Liver (tissue), 9 donors: ENCODE measurements around the gene MYH11. TPM values are rescaled to one million over a fixed set of nuclear protein-coding genes. Genes with fewer than 3 reads are reported as not detected.
"Not testable (repeated sequence)": the region's sequence is repeated elsewhere in the genome, so short reads cannot be mapped to it uniquely, and the experiment has no call there.

Experiments
- DNase-seq: peaks from one replicate; pipeline ENCODE4 v3.0.0-alpha.2; 2017; ENCODE audit warnings: low spot score
- H3K27ac ChIP-seq, 2 donors: one replicate each; pipeline ENCODE4 v1.7.0; 2013; ENCODE audit warnings: inconsistent platforms in 2 of 2, low read length in 2 of 2, control low read depth in 1 of 2, low read depth in 1 of 2, mild to moderate bottlenecking in 1 of 2
- H3K27me3 ChIP-seq, 4 donors: one replicate each; pipeline versions ENCODE4 v1.6.1 to v1.7.0; 2013; ENCODE audit warnings: low read length in 3 of 4, inconsistent platforms in 1 of 4, mild to moderate bottlenecking in 1 of 4, moderate library complexity in 1 of 4; ENCODE audit not compliant: control insufficient read depth in 4 of 4, insufficient read depth in 4 of 4
- H3K36me3 ChIP-seq, 4 donors: one replicate each; pipeline versions ENCODE4 v1.6.1 to v1.7.0; 2013; ENCODE audit warnings: low read length in 3 of 4, mild to moderate bottlenecking in 3 of 4, low read depth in 1 of 4, moderate library complexity in 1 of 4; ENCODE audit not compliant: control insufficient read depth in 4 of 4, insufficient read depth in 3 of 4
- H3K4me1 ChIP-seq, 4 donors: one replicate each; pipeline versions ENCODE4 v1.6.1 to v1.7.0; 2013; ENCODE audit warnings: low read length in 3 of 4, mild to moderate bottlenecking in 3 of 4, moderate library complexity in 1 of 4; ENCODE audit not compliant: control insufficient read depth in 4 of 4, insufficient read depth in 4 of 4
- H3K4me3 ChIP-seq, 3 donors: one replicate each; pipeline versions ENCODE4 v1.6.1 to v1.7.0; 2013; ENCODE audit warnings: low read length in 3 of 3, control low read depth in 1 of 3, low read depth in 1 of 3, mild to moderate bottlenecking in 1 of 3
- H3K9ac ChIP-seq, 2 donors: one replicate each; pipeline ENCODE4 v1.7.0; 2013; ENCODE audit warnings: low read length in 2 of 2, mild to moderate bottlenecking in 2 of 2, moderate library complexity in 2 of 2, control low read depth in 1 of 2, low read depth in 1 of 2
- H3K9me3 ChIP-seq, 4 donors: one replicate each; pipeline versions ENCODE4 v1.6.1 to v1.7.0; 2013; ENCODE audit warnings: low read length in 3 of 4; ENCODE audit not compliant: control insufficient read depth in 4 of 4
- ATF3 ChIP-seq: IDR thresholded peaks from 2 replicates; pipeline ENCODE4 v1.6.1; 2016; ENCODE audit warnings: antibody characterized with exemption
- EGR1 ChIP-seq, 2 donors: IDR thresholded peaks; 2 replicates each; pipeline ENCODE4 v1.6.1; 2016 to 2018; ENCODE audit warnings: antibody characterized with exemption in 2 of 2, low read depth in 2 of 2
- FOXA1 ChIP-seq: IDR thresholded peaks from 2 replicates; pipeline ENCODE4 v1.6.1; 2016; ENCODE audit warnings: antibody characterized with exemption
- FOXA2 ChIP-seq: IDR thresholded peaks from 2 replicates; pipeline ENCODE4 v1.6.1; 2016; ENCODE audit warnings: antibody characterized with exemption
- GABPA ChIP-seq, 2 donors: IDR thresholded peaks in 1 of 2; conservative IDR thresholded peaks in 1 of 2; 2 replicates each; pipeline ENCODE4 v1.6.1; 2016; ENCODE audit warnings: antibody characterized with exemption in 2 of 2, mild to moderate bottlenecking in 1 of 2, moderate library complexity in 1 of 2
- HNF4A ChIP-seq, 2 donors: conservative IDR thresholded peaks; 2 replicates each; pipeline ENCODE4 v1.6.1; 2016; ENCODE audit warnings: antibody characterized with exemption in 2 of 2, mild to moderate bottlenecking in 2 of 2
- HNF4G ChIP-seq: IDR thresholded peaks from 2 replicates; pipeline ENCODE4 v1.6.1; 2016; ENCODE audit warnings: antibody characterized with exemption
- JUND ChIP-seq, 2 donors: IDR thresholded peaks; 2 replicates each; pipeline ENCODE4 v1.6.1; 2016; ENCODE audit warnings: antibody characterized with exemption in 2 of 2
- MAX ChIP-seq: IDR thresholded peaks from 2 replicates; pipeline ENCODE4 v1.6.1; 2016; ENCODE audit warnings: antibody characterized with exemption
- NR2F2 ChIP-seq: IDR thresholded peaks from 2 replicates; pipeline ENCODE4 v1.6.1; 2016; ENCODE audit warnings: antibody characterized with exemption
- RAD21 ChIP-seq, 2 donors: IDR thresholded peaks; 2 replicates each; pipeline ENCODE4 v1.6.1; 2016; ENCODE audit warnings: antibody characterized with exemption in 2 of 2, mild to moderate bottlenecking in 2 of 2
- REST ChIP-seq: IDR thresholded peaks from 2 replicates; pipeline ENCODE4 v1.6.1; 2016; ENCODE audit warnings: antibody characterized with exemption, mild to moderate bottlenecking
- RXRA ChIP-seq, 2 donors: IDR thresholded peaks; 2 replicates each; pipeline ENCODE4 v1.6.1; 2017 to 2018; ENCODE audit warnings: antibody characterized with exemption in 2 of 2, mild to moderate bottlenecking in 1 of 2
- SP1 ChIP-seq: IDR thresholded peaks from 2 replicates; pipeline ENCODE4 v1.6.1; 2018; ENCODE audit warnings: antibody characterized with exemption, mild to moderate bottlenecking
- TAF1 ChIP-seq: conservative IDR thresholded peaks from 2 replicates; pipeline ENCODE4 v1.6.1; 2016; ENCODE audit warnings: antibody characterized with exemption, mild to moderate bottlenecking
- YY1 ChIP-seq: IDR thresholded peaks from 2 replicates; pipeline ENCODE4 v1.6.1; 2016; ENCODE audit warnings: antibody characterized with exemption, mild to moderate bottlenecking
- ZBTB33 ChIP-seq: IDR thresholded peaks from 2 replicates; pipeline ENCODE4 v1.6.1; 2016; ENCODE audit warnings: antibody characterized with exemption
- WGBS: extraction: QIAGEN DNeasy Blood & Tissue Kit; methylation state at CpG from one replicate; pipeline ENCODE4 v1.1.7; 2013; 5-methylcytosine and 5-hydroxymethylcytosine counted together
- polyA plus RNA-seq, 2 donors: library from polyadenylated mRNA; stranded (reverse) in 1 of 2; unstranded in 1 of 2; fragments of 200-250 nt in 1 of 2; fragments of >200 nt in 1 of 2; fragmentation: Nextera tagmentation in 1 of 2; extraction: Ambion mirVana in 1 of 2; gene quantifications; one replicate each; pipeline versions ENCODE4 v1.2.1 to v1.2.3, GENCODE V29; 2013 to 2015
- total RNA-seq, 2 donors: library from RNA; depleted of rRNA; stranded (reverse); fragments of >200 nt; gene quantifications; one replicate each; pipeline ENCODE4 v1.2.3, GENCODE V29; 2014
- TF ChIP-seq, protein P1 (sequence below): fragments of 150-350 bp; IDR thresholded peaks from 2 replicates; pipeline ENCODE4 v1.5.1; 2017; ENCODE audit warnings: improper control_type of control experiment, low read depth, low read length; ENCODE audit not compliant: missing input control
- donor health status: healthy.
- donor health status: healthy.
- donor health status: healthy.
- donor health status: healthy.
- donor health status: healthy.

Gene MYH11
- total and polyA plus RNA-seq, 4 donors: 0.51 to 33.7 (median 4.0) TPM

DNA sequence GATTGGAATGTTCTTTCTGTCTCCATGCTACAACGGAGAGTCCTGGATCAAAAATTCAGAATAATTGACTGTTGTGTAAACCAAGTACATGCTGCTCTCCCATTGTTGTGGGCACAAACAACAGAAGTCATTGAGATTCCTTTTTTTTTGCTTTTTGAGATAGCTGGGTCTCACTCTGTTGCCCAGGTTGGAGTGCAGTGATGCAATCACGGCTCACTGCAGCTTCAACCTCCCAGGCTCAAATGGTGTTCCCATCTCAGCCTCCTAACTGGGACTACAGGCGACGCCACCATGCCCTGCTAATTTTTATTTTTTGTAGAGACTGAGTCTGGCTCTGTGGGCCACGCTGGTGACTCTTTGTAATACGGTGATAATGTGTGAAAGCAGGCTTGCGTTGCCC lies 182.3 kb downstream of the MYH11 start:
- Histone ChIP-seq H3K4me1 (peaks cover 4 to 15% (median 13%) of the 10 kb centered on the region in 4 donors), H3K4me3 (no peak overlapping the region), H3K9ac (no peak overlapping the region), H3K9me3 (no peaks in the 10 kb centered on the region), H3K27me3 (no peaks in the 10 kb centered on the region), H3K27ac (no peak overlapping the region), H3K36me3 (peaks cover 0 to 6% (median 4%) of the 10 kb centered on the region in 4 donors)
- no peak for DNase-seq
- 97% methylated on average over 7 of the region's 7 CpGs for WGBS
- no peak for TF ChIP-seq EGR1 (IDR thresholded peaks at IDR 0.05; ENCODE audit: low read depth in 2 of 2)

GRCh38 chr16:15672514-15673167 lies 184.2 kb downstream of the MYH11 start:
- WGBS: 16% methylated on average over 20 of the region's 20 CpGs
- H3K9ac ChIP-seq: peak overlapping the region in 1 of 2 donors; percentile 79
- no peak overlapping the region for H3K4me3 ChIP-seq
- TF ChIP-seq HNF4A (conservative IDR thresholded peaks at IDR 0.05) (peak; percentile 79 to 91), EGR1 (IDR thresholded peaks at IDR 0.05; ENCODE audit: low read depth in 2 of 2) (no peak), HNF4G (no peak), RAD21 (IDR thresholded peaks at IDR 0.05) (peak; percentile 53 to 54), YY1 (peak; percentile 82), REST (peak; percentile 88), TAF1 (no peak), ZBTB33 (peak; percentile 80), FOXA2 (peak; percentile 88), GABPA (IDR thresholded peaks at IDR 0.05 in 1 of 2, conservative IDR thresholded peaks at IDR 0.05 in 1 of 2) (peak; percentile 17 to 75), ATF3 (peak; percentile 95), SP1 (peak; percentile 85), NR2F2 (peak; percentile 54), MAX (peak; percentile 81), RXRA (IDR thresholded peaks at IDR 0.05) (peak; percentile 76 to 95), JUND (IDR thresholded peaks at IDR 0.05) (peak; percentile 90 to 97), FOXA1 (peak; percentile 91)
- TF ChIP-seq, protein P1, sequence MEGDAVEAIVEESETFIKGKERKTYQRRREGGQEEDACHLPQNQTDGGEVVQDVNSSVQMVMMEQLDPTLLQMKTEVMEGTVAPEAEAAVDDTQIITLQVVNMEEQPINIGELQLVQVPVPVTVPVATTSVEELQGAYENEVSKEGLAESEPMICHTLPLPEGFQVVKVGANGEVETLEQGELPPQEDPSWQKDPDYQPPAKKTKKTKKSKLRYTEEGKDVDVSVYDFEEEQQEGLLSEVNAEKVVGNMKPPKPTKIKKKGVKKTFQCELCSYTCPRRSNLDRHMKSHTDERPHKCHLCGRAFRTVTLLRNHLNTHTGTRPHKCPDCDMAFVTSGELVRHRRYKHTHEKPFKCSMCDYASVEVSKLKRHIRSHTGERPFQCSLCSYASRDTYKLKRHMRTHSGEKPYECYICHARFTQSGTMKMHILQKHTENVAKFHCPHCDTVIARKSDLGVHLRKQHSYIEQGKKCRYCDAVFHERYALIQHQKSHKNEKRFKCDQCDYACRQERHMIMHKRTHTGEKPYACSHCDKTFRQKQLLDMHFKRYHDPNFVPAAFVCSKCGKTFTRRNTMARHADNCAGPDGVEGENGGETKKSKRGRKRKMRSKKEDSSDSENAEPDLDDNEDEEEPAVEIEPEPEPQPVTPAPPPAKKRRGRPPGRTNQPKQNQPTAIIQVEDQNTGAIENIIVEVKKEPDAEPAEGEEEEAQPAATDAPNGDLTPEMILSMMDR: no peak
- peaks cover 4 to 15% (median 13%) of the 10 kb centered on the region in 4 donors for H3K4me1 ChIP-seq
- H3K27me3 ChIP-seq: no peaks in the 10 kb centered on the region
- no peaks in the 10 kb centered on the region for H3K9me3 ChIP-seq
- peak; percentile 56 for DNase-seq
- peaks cover 0 to 5% (median 3%) of the 10 kb centered on the region in 4 donors for H3K36me3 ChIP-seq
- peak overlapping the region; percentile 87 to 97 for H3K27ac ChIP-seq

DNA sequence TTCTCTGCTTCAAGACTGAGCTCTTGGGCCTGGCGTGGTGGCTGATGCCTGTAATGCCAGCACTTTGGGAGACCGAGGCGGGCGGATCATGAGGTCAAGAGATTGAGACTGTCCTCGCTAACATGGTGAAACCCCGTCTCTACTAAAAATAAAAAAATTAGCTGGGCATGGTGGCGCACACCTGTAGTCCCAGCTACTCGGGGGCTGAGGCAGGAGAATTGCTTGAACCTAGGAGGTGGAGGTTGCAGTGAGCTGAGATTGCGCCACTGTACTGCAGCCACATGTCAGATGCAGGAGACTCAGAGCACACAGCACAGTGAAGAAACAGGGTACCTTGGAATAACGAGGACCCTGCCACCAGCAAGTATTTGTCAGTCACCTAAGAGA lies 184.7 kb downstream of the MYH11 start:
- not testable (repeated sequence) for DNase-seq, H3K9ac ChIP-seq, H3K27me3 ChIP-seq, H3K36me3 ChIP-seq, H3K9me3 ChIP-seq, H3K4me3 ChIP-seq
- 91% methylated on average over 10 of the region's 10 CpGs for WGBS
- H3K4me1 ChIP-seq: peaks cover 4 to 15% (median 13%) of the 10 kb centered on the region in 4 donors
- peak overlapping the region; percentile 87 to 97 for H3K27ac ChIP-seq
